Muscle layer of duodenum (tissue), 2 donors: ENCODE measurements around the gene DGCR2.
"Not testable (repeated sequence)": the region's sequence is repeated elsewhere in the genome, so short reads cannot be mapped to it uniquely, and the experiment has no call there.

Experiments
- H3K27ac ChIP-seq: one replicate; pipeline ENCODE4 v1.7.0; 2013; ENCODE audit warnings: mild to moderate bottlenecking, low read length
- H3K27me3 ChIP-seq: one replicate; pipeline ENCODE4 v1.7.0; 2013; ENCODE audit warnings: low read depth, mild to moderate bottlenecking, control low read depth, low read length
- H3K36me3 ChIP-seq, 2 donors: one replicate each; pipeline ENCODE4 v1.7.0; 2013; ENCODE audit warnings: low read length in 2 of 2, control low read depth in 1 of 2, mild to moderate bottlenecking in 1 of 2; ENCODE audit not compliant: insufficient read depth in 2 of 2, control insufficient read depth in 1 of 2
- H3K4me1 ChIP-seq, 2 donors: one replicate each; pipeline ENCODE4 v1.7.0; 2013; ENCODE audit warnings: low read length in 2 of 2, mild to moderate bottlenecking in 2 of 2, control low read depth in 1 of 2, moderate library complexity in 1 of 2; ENCODE audit not compliant: insufficient read depth in 2 of 2, control insufficient read depth in 1 of 2
- H3K4me3 ChIP-seq, 2 donors: one replicate each; pipeline ENCODE4 v1.7.0; 2013; ENCODE audit warnings: low read length in 2 of 2, low read depth in 1 of 2, mild to moderate bottlenecking in 1 of 2
- H3K9me3 ChIP-seq, 2 donors: one replicate each; pipeline ENCODE4 v1.7.0; 2013; ENCODE audit warnings: low read length in 2 of 2, control low read depth in 1 of 2, mild to moderate bottlenecking in 1 of 2; ENCODE audit not compliant: control insufficient read depth in 1 of 2
- donor health status: healthy.

DGCR2 gene

GRCh38 chr22:18992543-18993198 is 129.5 kb downstream of the DGCR2 start:
- Histone ChIP-seq H3K27me3 (no peaks in the 10 kb centered on the region), H3K4me1 (no peaks in the 10 kb centered on the region), H3K4me3 (no peak overlapping the region), H3K36me3 (no peaks in the 10 kb centered on the region), H3K27ac (no peak overlapping the region), H3K9me3 (no peaks in the 10 kb centered on the region)

- Histone ChIP-seq H3K36me3 (no peaks in the 10 kb centered on the region), H3K27me3 (no peaks in the 10 kb centered on the region), H3K9me3 (no peaks in the 10 kb centered on the region), H3K27ac (no peak overlapping the region), H3K4me3 (no peak overlapping the region), H3K4me1 (no peaks in the 10 kb centered on the region)
Observed at GRCh38 chr22:18991821-18992442, 130.3 kb downstream of the DGCR2 start.

- no peaks in the 10 kb centered on the region for H3K36me3 ChIP-seq
- H3K27me3 ChIP-seq, result no peaks in the 10 kb centered on the region
- H3K27ac ChIP-seq, result no peak overlapping the region
- no peak overlapping the region for H3K4me3 ChIP-seq
- H3K4me1 ChIP-seq, result no peaks in the 10 kb centered on the region
- no peaks in the 10 kb centered on the region for H3K9me3 ChIP-seq
Observed at GRCh38 chr22:18991138-18991432, 131.1 kb downstream of the DGCR2 start.

DNA sequence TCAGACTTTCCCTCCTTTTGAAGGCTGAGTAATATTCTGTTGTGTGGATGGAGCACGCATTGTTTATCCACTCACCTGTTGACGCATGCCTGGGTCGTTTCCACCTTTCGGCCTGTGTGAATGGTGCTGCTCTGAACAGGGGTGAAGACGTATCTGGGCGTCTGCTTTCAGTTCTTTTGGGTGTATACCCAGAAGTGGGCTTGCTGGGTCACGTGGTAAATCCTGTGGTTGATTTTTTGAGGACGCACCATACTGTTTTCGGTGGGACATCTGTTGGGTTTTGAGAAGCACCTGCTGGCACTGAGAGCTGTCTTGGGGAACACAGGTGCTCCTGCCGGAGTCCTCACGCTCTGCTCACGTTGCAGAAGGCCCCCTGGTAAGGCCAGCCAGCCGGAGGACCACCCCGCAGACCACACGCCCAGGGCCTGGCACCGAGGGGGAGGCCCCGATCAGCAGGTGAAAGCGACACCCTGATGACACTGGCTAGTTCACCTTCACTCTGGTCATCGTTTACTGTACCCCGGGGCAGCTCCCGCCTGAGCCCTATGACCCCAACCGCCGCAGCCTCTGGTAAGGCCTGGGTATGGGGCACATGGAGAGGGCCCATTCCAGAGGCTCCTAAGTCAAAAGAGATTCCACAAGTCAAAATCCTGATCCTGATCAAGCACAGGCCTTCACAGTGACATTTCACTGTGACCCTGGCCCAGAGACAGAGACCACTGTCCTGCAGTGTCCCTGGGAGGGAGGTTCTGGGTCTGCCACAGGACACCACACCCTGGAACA is 131.7 kb downstream of the DGCR2 start:
- Histone ChIP-seq H3K36me3 (no peaks in the 10 kb centered on the region), H3K27me3 (no peaks in the 10 kb centered on the region), H3K27ac (no peak overlapping the region), H3K4me3 (no peak overlapping the region), H3K9me3 (no peaks in the 10 kb centered on the region), H3K4me1 (no peaks in the 10 kb centered on the region)

GRCh38 chr22:18988958-18989357 is 133.3 kb downstream of the DGCR2 start:
- no peak overlapping the region for H3K27ac ChIP-seq
- H3K9me3 ChIP-seq, result no peaks in the 10 kb centered on the region
- no peak overlapping the region for H3K4me3 ChIP-seq
- H3K27me3 ChIP-seq, result no peaks in the 10 kb centered on the region
- no peaks in the 10 kb centered on the region for H3K36me3 ChIP-seq
- H3K4me1 ChIP-seq, result no peaks in the 10 kb centered on the region

DNA sequence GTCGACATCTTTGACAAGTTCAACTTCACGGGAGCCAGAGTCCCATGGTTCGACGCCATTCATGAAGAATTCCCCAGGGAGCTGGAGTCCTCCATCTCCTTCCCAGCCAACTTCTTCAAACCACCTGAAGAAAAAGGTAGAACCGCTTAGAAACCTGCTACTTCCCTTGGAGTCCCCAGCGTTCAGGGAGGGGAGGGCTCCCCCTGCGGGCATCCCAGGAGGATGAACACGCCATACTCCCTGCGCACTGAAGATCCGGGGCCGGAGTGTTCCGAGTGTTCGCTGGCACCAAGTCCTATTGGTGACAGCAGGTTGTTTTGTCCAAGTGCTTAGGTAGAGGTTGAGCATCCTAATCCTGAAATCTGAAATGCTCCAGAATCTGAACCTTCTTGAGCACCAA is 134.4 kb downstream of the DGCR2 start:
- Histone ChIP-seq H3K27ac (no peak overlapping the region), H3K27me3 (no peaks in the 10 kb centered on the region), H3K9me3 (no peaks in the 10 kb centered on the region), H3K36me3 (no peaks in the 10 kb centered on the region), H3K4me3 (no peak overlapping the region), H3K4me1 (no peaks in the 10 kb centered on the region)

DNA sequence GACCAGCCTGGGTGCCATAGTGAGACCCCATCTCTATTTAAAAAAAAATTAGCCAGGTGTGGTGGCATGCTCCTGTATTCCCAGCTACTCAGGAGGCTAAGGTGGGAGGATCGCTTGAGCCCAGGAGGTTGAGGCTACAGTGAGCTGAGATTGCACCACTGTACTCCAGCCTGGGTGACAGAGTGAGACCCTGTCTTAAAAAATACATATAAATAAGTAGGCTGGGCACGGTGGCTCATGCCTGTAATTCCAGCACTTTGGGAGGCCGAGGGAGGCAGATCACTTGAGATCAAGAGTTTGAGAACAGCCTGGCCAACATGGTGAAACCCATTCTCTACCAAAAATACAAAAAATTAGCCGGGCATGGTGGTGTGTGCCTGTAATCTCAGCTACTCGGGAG is 135.1 kb downstream of the DGCR2 start:
- not testable (repeated sequence) for H3K9me3 ChIP-seq

More for the DNA sequence above, 135.1 kb downstream of the DGCR2 start:
- not testable (repeated sequence) for H3K4me1 ChIP-seq, H3K36me3 ChIP-seq, H3K4me3 ChIP-seq, H3K27ac ChIP-seq, H3K27me3 ChIP-seq
